T-helper 2 cell (primary cell): ENCODE results near the gene CHN2.

Experiments used
- DNase-seq, 5 experiments: peaks; one replicate each; pipeline versions ENCODE4 v3.0.0 to v3.0.0-alpha.2; 2012 to 2022

CHN2 gene

DNA sequence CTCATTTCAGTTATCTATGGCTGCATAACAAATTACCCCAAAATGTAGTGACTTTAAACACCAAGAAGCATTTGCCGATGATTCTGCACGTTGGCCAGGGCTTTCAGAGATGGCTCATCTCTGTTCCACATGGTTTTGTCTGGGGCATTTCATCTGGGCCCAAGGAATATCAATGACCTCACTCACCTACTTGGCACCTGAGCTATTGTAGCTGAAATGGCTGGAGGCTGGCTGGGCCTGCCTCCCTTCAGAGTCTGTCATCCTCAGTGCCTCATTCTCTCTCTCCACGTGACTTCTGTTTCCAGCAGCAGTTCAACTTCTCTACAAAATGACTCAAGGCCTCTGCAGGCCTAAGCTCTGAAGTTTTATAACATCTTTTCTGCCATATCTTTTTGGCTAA lies 249.7 kb downstream of the CHN2 start:
- no peak for DNase-seq

DNA sequence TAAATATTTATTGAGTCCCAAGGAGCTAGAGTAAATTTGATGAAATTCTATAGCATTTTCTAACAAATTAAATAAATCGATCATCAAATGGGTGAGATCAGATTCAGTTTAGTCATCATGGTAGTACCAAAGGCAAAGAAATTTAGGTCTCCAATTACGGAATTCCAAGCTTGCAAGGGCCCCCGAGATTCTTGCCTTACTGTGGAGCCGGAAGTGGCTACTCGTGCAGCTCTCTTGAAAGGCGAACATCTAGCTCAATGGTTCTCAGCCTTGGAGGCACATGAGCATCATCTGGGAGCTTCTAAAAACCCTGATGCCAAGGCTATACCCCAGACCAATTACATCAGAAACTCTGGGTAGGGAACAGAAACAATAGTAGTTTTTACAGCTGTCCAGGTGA lies 251.2 kb downstream of the CHN2 start:
- no peak for DNase-seq

- DNase-seq, result no peak
Observed at GRCh38 chr7:29447828-29448227, 253.3 kb downstream of the CHN2 start.

DNA sequence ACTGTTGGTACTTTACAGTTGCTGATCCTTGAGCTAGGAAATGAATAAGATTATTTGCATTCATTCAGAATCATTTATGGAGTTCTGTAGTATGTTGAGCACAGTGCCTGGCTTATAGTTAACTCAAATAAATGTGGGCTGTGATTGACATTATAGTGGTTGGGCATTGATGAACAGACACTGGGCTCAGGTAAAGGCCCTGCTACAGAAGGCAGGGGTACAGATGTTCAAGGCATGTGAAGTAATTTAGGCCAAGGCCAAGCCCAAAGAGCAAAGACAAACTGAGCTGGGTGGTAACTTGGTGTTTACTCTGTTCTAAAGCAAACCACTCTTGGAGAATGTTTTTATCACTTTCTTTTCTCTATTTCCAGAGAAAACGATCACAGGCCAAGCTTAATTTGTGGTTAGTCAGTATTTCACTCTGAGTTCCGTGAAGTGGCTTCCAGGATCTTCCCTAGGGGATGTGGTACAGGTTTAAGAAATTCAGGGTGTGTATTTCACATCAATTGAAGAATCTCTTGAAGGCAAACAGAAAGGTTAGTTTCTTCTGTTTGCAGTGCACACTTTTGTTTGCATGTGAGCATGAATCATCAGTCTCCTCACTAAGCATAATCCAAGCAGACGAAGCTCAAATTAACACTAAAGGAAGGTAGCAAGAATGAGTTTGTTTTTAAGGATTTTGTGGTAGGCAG lies 255.1 kb downstream of the CHN2 start:
- no peak for DNase-seq

GRCh38 chr7:29453021-29453420 lies 258.4 kb downstream of the CHN2 start:
- no peak for DNase-seq

GRCh38 chr7:29454464-29454863 lies 259.9 kb downstream of the CHN2 start:
- no peak for DNase-seq

- DNase-seq, result no peak
Observed at GRCh38 chr7:29454899-29455451, 260.4 kb downstream of the CHN2 start.

DNA sequence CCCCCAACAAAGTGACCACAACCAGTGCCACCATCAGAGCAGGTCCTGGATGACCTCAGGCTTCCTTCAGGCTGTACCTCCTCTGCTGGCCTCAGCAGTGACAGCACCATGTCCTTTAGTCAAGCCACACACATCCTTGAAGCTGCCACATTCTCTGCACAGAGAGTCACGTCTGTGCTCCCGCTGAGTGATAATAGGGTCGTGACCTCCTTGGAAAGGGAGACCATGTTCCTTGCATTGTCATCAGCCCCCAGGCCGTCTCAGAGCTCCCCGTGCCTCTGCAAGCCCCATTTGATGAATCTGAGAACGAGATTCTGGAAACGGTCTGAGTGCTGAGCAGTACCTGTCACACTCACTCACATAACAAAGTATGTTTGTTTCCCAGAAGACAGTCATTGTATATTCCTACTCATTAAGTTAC lies 262.6 kb downstream of the CHN2 start:
- no peak for DNase-seq

GRCh38 chr7:29457565-29458011 lies 263.0 kb downstream of the CHN2 start:
- no peak for DNase-seq

GRCh38 chr7:29458933-29459332 lies 264.4 kb downstream of the CHN2 start:
- DNase-seq, result no peak

- DNase-seq, result no peak
Observed at GRCh38 chr7:29459589-29459988, 265.0 kb downstream of the CHN2 start.

GRCh38 chr7:29461996-29462395 lies 267.4 kb downstream of the CHN2 start:
- DNase-seq, result no peak

GRCh38 chr7:29463504-29464158 lies 269.1 kb downstream of the CHN2 start:
- no peak for DNase-seq

DNA sequence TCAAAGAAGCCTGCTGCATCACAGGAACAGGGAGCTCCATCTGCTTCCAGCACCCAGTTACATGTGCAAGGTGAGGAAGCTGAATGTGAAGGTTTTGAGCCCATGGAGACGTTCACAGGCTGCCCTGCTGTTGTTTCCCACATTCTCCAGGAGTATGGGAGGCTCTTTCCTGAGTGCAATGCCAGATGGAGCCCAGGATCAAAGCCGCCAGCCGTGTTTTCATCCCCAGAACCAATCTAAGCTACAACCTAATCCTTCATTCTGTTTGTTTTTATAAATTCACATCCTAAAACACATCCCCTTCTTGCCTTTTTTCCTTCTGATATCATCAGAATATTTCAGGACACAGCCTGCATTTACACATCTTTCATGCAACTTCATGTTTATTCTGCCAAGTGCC lies 270.2 kb downstream of the CHN2 start:
- DNase-seq, result no peak

DNA sequence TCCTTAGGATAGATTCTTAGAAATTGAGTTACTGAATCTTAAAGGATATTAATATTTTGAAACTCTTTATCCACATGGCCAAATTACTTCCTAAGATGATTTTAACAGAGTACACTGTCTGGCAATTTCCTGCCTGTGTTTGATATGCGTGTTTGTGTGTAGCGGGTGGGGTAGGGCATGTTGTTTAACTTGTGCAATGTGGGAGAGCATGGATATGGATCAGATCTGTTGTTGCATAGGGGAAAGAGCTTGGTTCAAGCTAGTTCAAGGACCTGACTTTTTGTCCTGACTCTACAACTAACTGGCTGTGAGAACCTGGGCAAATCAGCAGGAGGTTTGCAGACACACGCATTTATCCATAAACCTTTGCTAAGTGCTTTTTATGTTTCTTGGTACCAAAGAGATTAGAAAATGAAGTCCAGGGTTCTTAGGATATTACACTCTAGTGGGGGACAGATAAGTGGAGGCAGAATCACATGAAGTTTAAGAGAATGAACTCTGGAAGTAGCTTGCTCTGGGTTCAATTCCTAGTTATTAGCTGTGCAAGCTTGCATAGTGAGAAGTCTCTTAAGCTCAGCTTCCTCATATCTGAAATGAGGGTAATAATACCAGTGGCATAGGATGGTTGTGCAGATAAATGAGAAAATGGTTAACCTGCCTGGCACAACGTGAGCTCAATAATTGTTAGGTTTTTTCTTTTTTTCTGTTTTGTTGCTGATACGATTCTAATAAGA lies 272.8 kb downstream of the CHN2 start:
- DNase-seq, result no peak

GRCh38 chr7:29468196-29468595 lies 273.6 kb downstream of the CHN2 start:
- no peak for DNase-seq

- DNase-seq, result no peak
Observed at GRCh38 chr7:29469281-29469680, 274.7 kb downstream of the CHN2 start.

GRCh38 chr7:29469976-29470557 lies 275.5 kb downstream of the CHN2 start:
- DNase-seq, result no peak

DNA sequence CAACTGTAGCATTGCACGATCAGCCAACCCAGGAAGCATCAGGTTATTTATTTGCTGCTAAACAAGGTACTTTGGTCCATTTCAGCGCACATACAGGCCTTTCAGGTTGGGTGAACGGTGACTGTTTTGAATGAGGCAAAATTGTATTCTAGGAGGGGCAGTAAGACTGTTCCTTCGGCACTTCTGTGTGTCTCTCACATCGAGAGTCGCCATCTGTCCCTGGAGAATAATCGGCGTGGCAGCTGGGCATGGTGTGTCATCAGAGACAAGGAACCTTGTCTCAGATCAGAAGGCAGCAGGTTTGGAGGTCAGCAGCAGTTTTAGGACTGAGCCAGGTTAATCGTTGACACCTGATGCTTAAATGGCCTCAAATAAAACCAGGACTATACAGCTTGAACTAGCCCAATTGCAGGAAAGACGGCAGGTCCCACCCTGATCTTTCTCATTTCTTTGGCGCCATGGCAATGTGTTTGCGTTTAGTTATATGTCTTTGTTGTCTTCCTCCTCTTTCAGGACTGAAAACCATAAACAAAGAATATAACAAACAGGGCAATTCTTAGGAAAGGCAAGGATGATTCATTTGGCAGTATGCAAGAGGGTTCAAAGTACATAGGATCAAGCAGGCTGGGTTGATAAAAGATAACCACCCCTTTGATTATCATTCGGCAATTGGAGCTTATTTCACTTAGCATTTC lies 277.0 kb downstream of the CHN2 start:
- DNase-seq, result no peak

DNA sequence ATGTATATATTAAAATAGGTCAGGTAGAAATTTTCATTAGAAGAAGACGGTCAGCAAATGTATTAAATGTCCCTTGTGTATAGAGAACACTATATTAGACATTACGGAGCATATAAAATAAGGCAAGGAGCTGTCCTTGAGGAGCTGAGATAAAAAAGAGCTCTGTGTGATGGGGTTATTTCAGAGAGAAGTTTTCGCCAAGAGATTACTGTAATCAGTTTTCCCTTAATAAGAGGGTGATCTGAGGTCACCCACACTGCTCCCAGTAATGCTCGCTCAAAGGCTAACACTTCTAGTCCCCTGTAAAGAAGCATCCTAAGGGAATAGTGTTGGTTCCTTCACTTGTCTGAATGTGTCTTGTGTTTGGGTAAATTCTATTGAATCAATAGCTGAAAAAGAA lies 282.3 kb downstream of the CHN2 start:
- no peak for DNase-seq

DNA sequence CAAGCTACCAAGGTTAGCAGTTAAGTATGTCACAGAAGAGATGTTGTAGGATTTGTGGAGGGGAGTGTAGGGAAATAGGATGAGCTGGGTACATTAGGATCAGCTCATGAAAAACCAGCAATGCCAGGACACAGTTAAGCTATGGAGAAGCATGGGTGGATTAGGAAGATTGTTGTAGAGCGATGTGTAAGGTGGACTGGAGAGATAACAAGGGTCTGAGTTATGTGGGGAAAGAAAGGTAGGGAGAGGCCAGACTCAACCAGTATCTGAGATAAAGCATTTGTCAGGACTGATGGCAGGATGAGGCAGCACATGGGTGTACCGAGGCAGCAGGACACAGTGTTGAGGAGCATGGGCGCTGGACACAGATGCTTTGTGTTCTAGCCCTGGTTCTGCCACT lies 283.7 kb downstream of the CHN2 start:
- DNase-seq, result no peak

DNA sequence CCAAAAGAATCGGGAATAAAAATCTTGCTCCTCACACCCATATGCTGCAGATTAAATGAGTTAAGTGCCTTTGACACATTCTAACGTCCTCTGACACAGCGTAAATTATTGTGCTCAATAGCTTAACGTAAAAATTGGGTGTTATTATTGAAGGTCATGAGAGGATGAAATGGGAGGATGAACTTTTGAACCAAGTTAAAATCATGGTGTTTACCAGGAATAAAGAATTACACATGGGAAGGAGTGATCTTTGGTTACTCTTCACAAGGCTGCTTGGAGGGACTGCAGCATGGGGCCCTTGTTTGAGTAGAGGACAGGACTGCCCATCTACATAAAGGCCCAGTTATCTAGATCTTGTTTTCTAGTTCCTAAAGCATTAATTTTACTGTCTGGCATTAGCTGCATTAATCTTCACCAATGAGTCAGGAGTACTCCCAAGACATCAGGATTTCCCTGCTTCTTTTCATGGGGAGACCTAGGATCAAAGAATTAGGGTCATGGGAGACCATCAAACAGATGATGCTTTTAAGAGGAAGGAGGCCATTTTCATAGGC lies 284.2 kb downstream of the CHN2 start:
- no peak for DNase-seq
